Measurements from ENCODE around the gene SLC2A13. TPM values are rescaled to one million over a fixed set of nuclear protein-coding genes. Genes with fewer than 3 reads are reported as not detected.

SLC2A13 gene
- total RNA-seq, 2 donors from 2014 or later = 3.0 TPM

GRCh38 chr12:40098406-40099145 is 7.3 kb downstream of the SLC2A13 start:
- DNase-seq (no peak), ATAC-seq (no peak)
- no peak overlapping the region for H3K4me3 Mint-ChIP-seq
- H3K36me3 Mint-ChIP-seq (ENCODE audit: low read depth) = peaks cover 4% of the 10 kb centered on the region
- peaks cover 13% of the 10 kb centered on the region for H3K4me1 Mint-ChIP-seq
- no peak overlapping the region for H3K27ac Mint-ChIP-seq
- H3K27me3 Mint-ChIP-seq = peaks cover 9% of the 10 kb centered on the region
- H3K9me3 ChIP-seq (ENCODE audit: control insufficient read depth, low read length, poor library complexity, severe bottlenecking) = no peaks in the 10 kb centered on the region

- no peaks in the 10 kb centered on the region for H3K9me3 ChIP-seq (ENCODE audit: control insufficient read depth, low read length, poor library complexity, severe bottlenecking)
- ATAC-seq (no peak), DNase-seq (no peak)
- Mint-ChIP-seq H3K36me3 (ENCODE audit: low read depth) (peaks cover 7% of the 10 kb centered on the region), H3K4me1 (no peaks in the 10 kb centered on the region), H3K27me3 (peaks cover 9% of the 10 kb centered on the region), H3K4me3 (no peak overlapping the region), H3K27ac (no peak overlapping the region)
Observed at GRCh38 chr12:40093512-40093911, 12.4 kb downstream of the SLC2A13 start.

GRCh38 chr12:40086471-40086870 is 19.4 kb downstream of the SLC2A13 start:
- H3K27ac Mint-ChIP-seq = no peak overlapping the region
- ATAC-seq (no peak), DNase-seq (no peak)

GRCh38 chr12:40078266-40078665 is 27.6 kb downstream of the SLC2A13 start:
- DNase-seq (no peak), ATAC-seq (no peak)
- H3K4me3 Mint-ChIP-seq = no peak overlapping the region
- H3K36me3 Mint-ChIP-seq (ENCODE audit: low read depth) = no peaks in the 10 kb centered on the region
- no peaks in the 10 kb centered on the region for H3K9me3 ChIP-seq (ENCODE audit: control insufficient read depth, low read length, poor library complexity, severe bottlenecking)
- no peaks in the 10 kb centered on the region for H3K27me3 Mint-ChIP-seq
- H3K27ac Mint-ChIP-seq = no peak overlapping the region
- H3K4me1 Mint-ChIP-seq = no peaks in the 10 kb centered on the region

More at GRCh38 chr12:40086471-40086870, 19.4 kb downstream of the SLC2A13 start:
- H3K4me1 Mint-ChIP-seq = no peaks in the 10 kb centered on the region
- no peaks in the 10 kb centered on the region for H3K9me3 ChIP-seq (ENCODE audit: control insufficient read depth, low read length, poor library complexity, severe bottlenecking)
- H3K36me3 Mint-ChIP-seq (ENCODE audit: low read depth) = peaks cover 3% of the 10 kb centered on the region
- H3K4me3 Mint-ChIP-seq = no peak overlapping the region
- H3K27me3 Mint-ChIP-seq = no peaks in the 10 kb centered on the region

GRCh38 chr12:40075458-40075857 is 30.4 kb downstream of the SLC2A13 start:
- no peaks in the 10 kb centered on the region for H3K27me3 Mint-ChIP-seq
- H3K36me3 Mint-ChIP-seq (ENCODE audit: low read depth) = no peaks in the 10 kb centered on the region
- H3K9me3 ChIP-seq (ENCODE audit: control insufficient read depth, low read length, poor library complexity, severe bottlenecking) = no peaks in the 10 kb centered on the region
- DNase-seq (no peak), ATAC-seq (no peak)
- no peak overlapping the region for H3K27ac Mint-ChIP-seq
- no peak overlapping the region for H3K4me3 Mint-ChIP-seq
- H3K4me1 Mint-ChIP-seq = peaks cover 2% of the 10 kb centered on the region

GRCh38 chr12:40068416-40068815 is 37.5 kb downstream of the SLC2A13 start:
- DNase-seq = no peak
- ATAC-seq = no peak
- H3K4me1 Mint-ChIP-seq = peaks cover 4% of the 10 kb centered on the region
- no peak overlapping the region for H3K27ac Mint-ChIP-seq
- H3K36me3 Mint-ChIP-seq (ENCODE audit: low read depth) = no peaks in the 10 kb centered on the region
- H3K27me3 Mint-ChIP-seq = no peaks in the 10 kb centered on the region
- no peak overlapping the region for H3K4me3 Mint-ChIP-seq
- H3K9me3 ChIP-seq (ENCODE audit: control insufficient read depth, low read length, poor library complexity, severe bottlenecking) = no peaks in the 10 kb centered on the region

- H3K9me3 ChIP-seq (ENCODE audit: control insufficient read depth, low read length, poor library complexity, severe bottlenecking) = no peaks in the 10 kb centered on the region
- Mint-ChIP-seq H3K4me1 (peaks cover 2% of the 10 kb centered on the region), H3K27ac (no peak overlapping the region), H3K36me3 (ENCODE audit: low read depth) (no peaks in the 10 kb centered on the region), H3K27me3 (no peaks in the 10 kb centered on the region), H3K4me3 (no peak overlapping the region)
- DNase-seq (no peak), ATAC-seq (no peak)
Observed at GRCh38 chr12:40065636-40066035, 40.2 kb downstream of the SLC2A13 start.

- no peaks in the 10 kb centered on the region for H3K9me3 ChIP-seq (ENCODE audit: control insufficient read depth, low read length, poor library complexity, severe bottlenecking)
- Mint-ChIP-seq H3K4me1 (no peaks in the 10 kb centered on the region), H3K36me3 (ENCODE audit: low read depth) (no peaks in the 10 kb centered on the region), H3K27ac (no peak overlapping the region), H3K27me3 (no peaks in the 10 kb centered on the region), H3K4me3 (no peak overlapping the region)
- DNase-seq = no peak
- no peak for ATAC-seq
Observed at GRCh38 chr12:40063414-40063813, 42.5 kb downstream of the SLC2A13 start.

GRCh38 chr12:40058721-40059190 is 47.1 kb downstream of the SLC2A13 start:
- Mint-ChIP-seq H3K4me1 (no peaks in the 10 kb centered on the region), H3K27ac (no peak overlapping the region), H3K4me3 (no peak overlapping the region), H3K27me3 (no peaks in the 10 kb centered on the region), H3K36me3 (ENCODE audit: low read depth) (no peaks in the 10 kb centered on the region)
- DNase-seq = no peak
- ATAC-seq = no peak
- H3K9me3 ChIP-seq (ENCODE audit: control insufficient read depth, low read length, poor library complexity, severe bottlenecking) = no peaks in the 10 kb centered on the region

GRCh38 chr12:40056373-40056772 is 49.5 kb downstream of the SLC2A13 start:
- H3K4me1 Mint-ChIP-seq = no peaks in the 10 kb centered on the region
- no peaks in the 10 kb centered on the region for H3K27me3 Mint-ChIP-seq
- no peak for DNase-seq
- H3K9me3 ChIP-seq (ENCODE audit: control insufficient read depth, low read length, poor library complexity, severe bottlenecking) = no peaks in the 10 kb centered on the region
- no peak for ATAC-seq
- no peaks in the 10 kb centered on the region for H3K36me3 Mint-ChIP-seq (ENCODE audit: low read depth)
- no peak overlapping the region for H3K4me3 Mint-ChIP-seq
- H3K27ac Mint-ChIP-seq = no peak overlapping the region

GRCh38 chr12:40055776-40056175 is 50.1 kb downstream of the SLC2A13 start:
- no peaks in the 10 kb centered on the region for H3K9me3 ChIP-seq (ENCODE audit: control insufficient read depth, low read length, poor library complexity, severe bottlenecking)
- no peak overlapping the region for H3K4me3 Mint-ChIP-seq
- DNase-seq (no peak), ATAC-seq (no peak)
- no peaks in the 10 kb centered on the region for H3K4me1 Mint-ChIP-seq
- H3K27ac Mint-ChIP-seq = no peak overlapping the region
- no peaks in the 10 kb centered on the region for H3K27me3 Mint-ChIP-seq
- no peaks in the 10 kb centered on the region for H3K36me3 Mint-ChIP-seq (ENCODE audit: low read depth)

GRCh38 chr12:40055228-40055579 is 50.7 kb downstream of the SLC2A13 start:
- Mint-ChIP-seq H3K27ac (no peak overlapping the region), H3K36me3 (ENCODE audit: low read depth) (no peaks in the 10 kb centered on the region), H3K4me1 (no peaks in the 10 kb centered on the region), H3K4me3 (no peak overlapping the region), H3K27me3 (no peaks in the 10 kb centered on the region)
- no peak for ATAC-seq
- no peaks in the 10 kb centered on the region for H3K9me3 ChIP-seq (ENCODE audit: control insufficient read depth, low read length, poor library complexity, severe bottlenecking)
- no peak for DNase-seq

- Mint-ChIP-seq H3K27me3 (no peaks in the 10 kb centered on the region), H3K4me1 (no peaks in the 10 kb centered on the region), H3K4me3 (no peak overlapping the region), H3K27ac (no peak overlapping the region), H3K36me3 (ENCODE audit: low read depth) (no peaks in the 10 kb centered on the region)
- ATAC-seq = no peak
- no peaks in the 10 kb centered on the region for H3K9me3 ChIP-seq (ENCODE audit: control insufficient read depth, low read length, poor library complexity, severe bottlenecking)
- DNase-seq = no peak
Observed at GRCh38 chr12:40054555-40055227, 51.2 kb downstream of the SLC2A13 start.

- Mint-ChIP-seq H3K27ac (no peak overlapping the region), H3K4me3 (no peak overlapping the region), H3K36me3 (ENCODE audit: low read depth) (no peaks in the 10 kb centered on the region), H3K27me3 (no peaks in the 10 kb centered on the region), H3K4me1 (no peaks in the 10 kb centered on the region)
- H3K9me3 ChIP-seq (ENCODE audit: control insufficient read depth, low read length, poor library complexity, severe bottlenecking) = no peaks in the 10 kb centered on the region
- DNase-seq (no peak), ATAC-seq (no peak)
Observed at GRCh38 chr12:40049268-40049667, 56.6 kb downstream of the SLC2A13 start.

Data from T-helper 17 cell (primary cell).